Fibroblast of peridontal ligament (primary cell): Measurements from ENCODE around the gene SP2.

Experiments used
- DNase-seq: peaks from one replicate; pipeline ENCODE4 v3.0.0-alpha.2; 2010; ENCODE audit errors: extremely low read depth

The SP2 gene

GRCh38 chr17:47895856-47896671 lies at the start of gene SP2:
Gene SP2 (plus strand): TSS chr17:47896236. CDS start chr17:47896287, 51 bp downstream.
- DNase-seq = peak; percentile 100

GRCh38 chr17:47846716-47847340 lies 49.2 kb upstream of the SP2 start:
- DNase-seq = no peak

- DNase-seq = no peak
Observed at GRCh38 chr17:47847341-47848197, 48.5 kb upstream of the SP2 start.

GRCh38 chr17:47848198-47848513 lies 47.9 kb upstream of the SP2 start:
- DNase-seq = no peak

GRCh38 chr17:47850373-47850691 lies 45.7 kb upstream of the SP2 start:
- no peak for DNase-seq

- DNase-seq = no peak
Observed at GRCh38 chr17:47850692-47851573, 45.1 kb upstream of the SP2 start, which contains the start of gene SP6. Gene SP6 (minus strand): TSS chr17:47851163. CDS start chr17:47848429, 2,734 bp downstream.

- DNase-seq = no peak
Observed at GRCh38 chr17:47851764-47852112, 44.3 kb upstream of the SP2 start.

GRCh38 chr17:47852113-47852949 lies 43.7 kb upstream of the SP2 start:
- peak; percentile 22 for DNase-seq

- no peak for DNase-seq
Observed at GRCh38 chr17:47853616-47854015, 42.4 kb upstream of the SP2 start.

- DNase-seq = no peak
Observed at GRCh38 chr17:47855737-47856136, 40.3 kb upstream of the SP2 start.

GRCh38 chr17:47856830-47857229 lies 39.2 kb upstream of the SP2 start:
- no peak for DNase-seq

GRCh38 chr17:47857551-47858455 lies 38.2 kb upstream of the SP2 start:
- DNase-seq = no peak

- DNase-seq = no peak
Observed at GRCh38 chr17:47860386-47860785, 35.6 kb upstream of the SP2 start.

- DNase-seq = peak; percentile 78
Observed at GRCh38 chr17:47862621-47863440, 33.2 kb upstream of the SP2 start.

GRCh38 chr17:47864791-47865216 lies 31.2 kb upstream of the SP2 start:
- no peak for DNase-seq

GRCh38 chr17:47866941-47867340 lies 29.1 kb upstream of the SP2 start:
- DNase-seq = no peak

GRCh38 chr17:47867813-47868533 lies 28.1 kb upstream of the SP2 start:
- DNase-seq = no peak

- no peak for DNase-seq
Observed at GRCh38 chr17:47869114-47869513, 26.9 kb upstream of the SP2 start.
